NCI-H2029 (cell line): ENCODE measurements around the gene UBL4A.

Experiments used
- DNase-seq: peaks from one replicate; lab custom pipeline; 2025; lab: John Stamatoyannopoulos, UW

UBL4A gene

GRCh38 chrX:154437971-154438893 is 48.2 kb downstream of the UBL4A start:
- DNase-seq, result no peak

- DNase-seq, result peak; percentile 43
Measured at GRCh38 chrX:154436983-154437752, 49.2 kb downstream of the UBL4A start, which contains the start of gene GDI1. Gene GDI1, plus strand, starts transcription at chrX:154437154. Its CDS starts 101 bp downstream, at chrX:154437255.

DNA sequence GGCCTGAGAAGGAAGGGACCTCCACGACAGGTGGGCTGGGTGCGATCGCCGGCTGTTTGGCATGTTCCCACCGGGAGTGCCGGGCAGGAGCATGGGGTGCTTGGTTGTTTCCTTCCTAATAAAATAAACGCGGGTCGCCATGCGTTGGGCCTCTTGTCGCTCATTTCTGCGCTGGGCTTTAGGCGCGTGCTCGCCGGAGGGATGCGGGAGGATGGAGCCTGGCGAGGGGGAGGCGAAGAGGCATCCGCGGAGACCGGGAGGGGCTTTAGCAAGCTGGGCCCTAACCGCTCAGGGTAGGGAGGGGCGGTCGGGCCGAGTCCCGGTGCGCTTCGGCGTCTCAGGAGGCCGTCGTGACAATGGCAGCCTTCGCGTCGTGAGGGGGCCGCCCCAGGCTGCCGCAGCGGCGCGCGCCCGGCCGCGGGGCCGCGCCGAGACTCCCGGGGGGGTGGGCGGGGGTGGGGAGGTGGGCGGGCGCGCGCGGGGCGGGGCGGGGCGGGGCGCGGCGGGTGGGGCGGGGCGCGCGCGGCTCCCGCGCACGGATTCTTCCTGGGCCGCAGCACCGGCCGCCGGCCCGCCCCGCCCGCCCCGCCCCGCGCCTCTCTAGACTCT is 49.9 kb downstream of the UBL4A start:
- no peak for DNase-seq

- DNase-seq, result no peak
Measured at GRCh38 chrX:154435171-154435733, 51.2 kb downstream of the UBL4A start.

DNA sequence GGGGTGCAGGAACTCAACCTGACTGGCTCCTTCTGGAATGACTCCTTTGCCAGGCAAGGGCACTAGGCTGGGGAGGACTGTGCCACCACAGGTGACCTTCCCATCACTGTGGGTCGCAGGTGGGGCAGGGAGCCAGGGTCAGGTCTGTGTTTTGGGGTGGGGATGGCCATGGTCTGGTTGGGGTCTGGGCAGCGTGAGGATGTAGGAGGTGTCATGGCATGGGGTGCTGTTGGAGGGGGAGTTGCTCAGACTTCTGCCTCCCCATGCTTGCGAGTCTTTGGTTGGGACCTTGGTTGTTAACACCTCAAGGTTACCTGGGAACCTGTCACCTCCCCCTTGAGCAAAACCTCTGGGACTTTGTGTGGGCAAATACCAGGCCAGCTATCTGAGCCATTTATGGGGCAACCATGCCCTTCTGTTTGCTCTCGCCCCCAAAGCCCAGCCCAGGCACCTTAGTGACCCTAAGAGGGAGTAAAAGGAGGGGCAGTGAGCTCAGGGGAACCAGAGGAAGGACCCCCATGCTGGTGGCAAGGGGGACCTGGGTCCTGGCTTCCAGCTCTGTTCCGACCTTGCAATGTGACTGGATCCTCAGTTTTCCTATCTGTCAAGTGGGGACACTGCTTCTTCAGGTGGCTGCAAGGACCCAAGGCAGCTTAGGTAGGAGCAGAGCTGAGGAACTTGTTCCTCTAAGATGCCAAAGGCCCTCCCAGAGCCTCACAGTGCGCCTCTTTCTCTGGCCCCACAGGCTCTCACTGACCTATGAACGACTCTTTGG is 51.8 kb downstream of the UBL4A start:
- no peak for DNase-seq
